IMR-90 (cell line): ENCODE results near the gene ZNF423.

Experiments
- CEBPB ChIP-seq: IDR thresholded peaks from 2 replicates; pipeline ENCODE4 v1.6.1; 2012; ENCODE audit warnings: low read depth, low read length, improper control_type of control experiment
- MAZ ChIP-seq: IDR thresholded peaks from 2 replicates; pipeline ENCODE4 v1.6.1; 2012; ENCODE audit warnings: low read depth, mild to moderate bottlenecking, low read length, improper control_type of control experiment, moderate library complexity, borderline replicate concordance
- POLR2A ChIP-seq: IDR thresholded peaks from 2 replicates; pipeline ENCODE4 v1.6.1; 2012; ENCODE audit warnings: mild to moderate bottlenecking, low read depth, low read length
- RAD21 ChIP-seq: IDR thresholded peaks from 2 replicates; pipeline ENCODE4 v1.6.1; 2012; ENCODE audit warnings: low read length, improper control_type of control experiment
- TF ChIP-seq, protein P1 (sequence below): conservative IDR thresholded peaks from 2 replicates; pipeline ENCODE4 v1.5.1; 2012; ENCODE audit warnings: mild to moderate bottlenecking, low read depth, low read length, improper control_type of control experiment

DNA sequence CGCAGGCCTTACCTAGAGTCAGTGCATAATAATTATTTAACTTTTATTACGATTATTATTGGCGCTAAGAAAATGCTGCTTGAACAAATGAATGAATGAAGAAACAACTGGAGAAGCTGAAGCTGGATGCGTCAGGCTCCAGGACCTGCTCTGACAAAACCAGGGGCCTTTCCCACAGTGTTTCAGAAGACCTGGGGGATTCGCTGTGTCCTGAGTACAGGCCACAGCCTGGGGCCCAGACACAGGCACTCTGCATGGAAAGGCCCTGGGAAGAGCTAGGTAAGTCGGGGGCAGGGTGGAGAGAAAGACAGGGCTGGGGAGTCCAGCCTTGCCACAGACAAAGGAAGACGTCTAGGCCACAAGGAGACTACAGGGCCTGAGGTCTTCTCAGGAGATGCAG is 226.1 kb downstream of the ZNF423 start:
- TF ChIP-seq POLR2A: no peak
- TF ChIP-seq, protein P1, sequence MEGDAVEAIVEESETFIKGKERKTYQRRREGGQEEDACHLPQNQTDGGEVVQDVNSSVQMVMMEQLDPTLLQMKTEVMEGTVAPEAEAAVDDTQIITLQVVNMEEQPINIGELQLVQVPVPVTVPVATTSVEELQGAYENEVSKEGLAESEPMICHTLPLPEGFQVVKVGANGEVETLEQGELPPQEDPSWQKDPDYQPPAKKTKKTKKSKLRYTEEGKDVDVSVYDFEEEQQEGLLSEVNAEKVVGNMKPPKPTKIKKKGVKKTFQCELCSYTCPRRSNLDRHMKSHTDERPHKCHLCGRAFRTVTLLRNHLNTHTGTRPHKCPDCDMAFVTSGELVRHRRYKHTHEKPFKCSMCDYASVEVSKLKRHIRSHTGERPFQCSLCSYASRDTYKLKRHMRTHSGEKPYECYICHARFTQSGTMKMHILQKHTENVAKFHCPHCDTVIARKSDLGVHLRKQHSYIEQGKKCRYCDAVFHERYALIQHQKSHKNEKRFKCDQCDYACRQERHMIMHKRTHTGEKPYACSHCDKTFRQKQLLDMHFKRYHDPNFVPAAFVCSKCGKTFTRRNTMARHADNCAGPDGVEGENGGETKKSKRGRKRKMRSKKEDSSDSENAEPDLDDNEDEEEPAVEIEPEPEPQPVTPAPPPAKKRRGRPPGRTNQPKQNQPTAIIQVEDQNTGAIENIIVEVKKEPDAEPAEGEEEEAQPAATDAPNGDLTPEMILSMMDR: no peak
- TF ChIP-seq CEBPB: no peak
- TF ChIP-seq RAD21: no peak
- TF ChIP-seq MAZ: no peak
